Testis (tissue), 3 donors: ENCODE results near the gene UTP3. TPM values are rescaled to one million over a fixed set of nuclear protein-coding genes. Genes with fewer than 3 reads are reported as not detected.
"Not testable (repeated sequence)": the region's sequence is repeated elsewhere in the genome, so short reads cannot be mapped to it uniquely, and the experiment has no call there.

Experiments
- DNase-seq: peaks from one replicate; pipeline ENCODE4 v3.0.0-alpha.2; 2019
- H3K27ac ChIP-seq, 2 donors: fragments of 200-600 bp; sonication (generic); one replicate each; pipeline ENCODE4 v1.5.1; 2019
- H3K27me3 ChIP-seq: fragments of 200-600 bp; sonication (generic); one replicate; pipeline ENCODE4 v1.5.1; 2019
- H3K36me3 ChIP-seq: fragments of 200-600 bp; sonication (generic); one replicate; pipeline ENCODE4 v1.5.1; 2017; ENCODE audit warnings: low read depth; ENCODE audit errors: missing control alignments
- H3K4me1 ChIP-seq: fragments of 200-600 bp; sonication (generic); one replicate; pipeline ENCODE4 v1.5.1; 2019
- H3K4me3 ChIP-seq, 2 donors: fragments of 200-600 bp; sonication (generic); one replicate each; pipeline ENCODE4 v1.5.1; 2017 to 2019
- H3K9me3 ChIP-seq: fragments of 200-600 bp; sonication (generic); one replicate; pipeline ENCODE4 v1.5.1; 2017
- CTCF ChIP-seq, 3 experiments: fragments of 450-650 bp in 2 of 3; fragments of 200-600 bp in 1 of 3; sonication (generic) in 1 of 3; IDR thresholded peaks; one replicate each; pipeline ENCODE4 v1.5.1; 2016 to 2019; ENCODE audit warnings: antibody characterized with exemption in 3 of 3, mild to moderate bottlenecking in 2 of 3, moderate library complexity in 1 of 3
- POLR2A ChIP-seq: fragments of 450-650 bp; IDR thresholded peaks from one replicate; pipeline ENCODE4 v1.6.1; 2017; ENCODE audit warnings: antibody characterized with exemption, mild to moderate bottlenecking, moderate library complexity
- WGBS, 2 donors: methylation state at CpG; one replicate each; pipeline ENCODE4 v1.1.5; 2018; 5-methylcytosine and 5-hydroxymethylcytosine counted together
- intact Hi-C: fragments of 100-400 bp; cut with DNase I; formaldehyde crosslinking; loops from one replicate; pipeline ENCODE4 v1.15.1; 2023; ENCODE audit warnings: low total_unique reads
- polyA plus RNA-seq: library from polyadenylated mRNA; stranded (reverse); fragments of 350-450 nt; fragmentation: Illumina TruSeq; extraction: RNeasy Lipid Tissue Mini Kit (QIAGEN cat#74804); gene quantifications from one replicate; pipeline ENCODE4 v1.2.3, GENCODE V29; 2014; ENCODE audit warnings: low read depth, low replicate concordance; ENCODE audit not compliant: insufficient read depth
- total RNA-seq, 2 donors: library from RNA; depleted of rRNA; stranded (reverse); fragments of >200 nt; gene quantifications; one replicate each; pipeline ENCODE4 v1.2.3, GENCODE V29; 2016

UTP3 gene
- total and polyA plus RNA-seq, 3 donors from 2014 or later: 18.5 to 26.0 (median 25.4) TPM

DNA sequence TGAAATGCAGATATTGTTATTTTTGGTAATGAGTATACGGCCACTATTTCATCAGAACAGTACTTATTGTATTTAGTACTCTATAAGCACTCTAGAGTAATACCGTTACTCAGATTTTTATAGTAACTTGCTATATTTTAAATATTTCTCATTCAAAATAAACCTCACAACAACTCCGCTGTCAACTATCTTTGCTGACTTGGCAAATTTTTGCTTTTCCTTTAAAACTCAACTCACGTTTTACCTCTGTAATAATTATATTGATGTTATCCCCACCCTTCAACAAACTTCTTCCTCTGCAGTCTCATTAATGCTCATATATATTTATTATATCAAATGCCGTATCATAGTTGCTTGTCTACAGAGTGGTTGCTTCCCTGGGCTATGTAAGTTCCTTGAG, 31.0 kb upstream of the UTP3 start:
- H3K27me3 ChIP-seq: no peaks in the 10 kb centered on the region
- no peak overlapping the region for H3K27ac ChIP-seq
- H3K4me3 ChIP-seq: no peak overlapping the region
- TF ChIP-seq POLR2A (no peak), CTCF (IDR thresholded peaks at IDR 0.05) (no peak)
- DNase-seq: no peak
- H3K4me1 ChIP-seq: no peaks in the 10 kb centered on the region
- no peaks in the 10 kb centered on the region for H3K9me3 ChIP-seq
- H3K36me3 ChIP-seq: no peaks in the 10 kb centered on the region
- WGBS, 2 donors: 88% methylated on average over 5 of the region's 5 CpGs
- intact Hi-C loops: no loop called here

GRCh38 chr4:70658418-70658817, 29.9 kb upstream of the UTP3 start:
- WGBS, 2 donors: 58 to 71% methylated on average over 3 of the region's 3 CpGs
- Histone ChIP-seq H3K4me1 (no peaks in the 10 kb centered on the region), H3K27me3 (no peaks in the 10 kb centered on the region), H3K27ac (no peak overlapping the region), H3K4me3 (no peak overlapping the region), H3K36me3 (no peaks in the 10 kb centered on the region), H3K9me3 (no peaks in the 10 kb centered on the region)
- DNase-seq: no peak
- intact Hi-C loops: no loop called here
- TF ChIP-seq CTCF (IDR thresholded peaks at IDR 0.05) (no peak), POLR2A (no peak)

DNA sequence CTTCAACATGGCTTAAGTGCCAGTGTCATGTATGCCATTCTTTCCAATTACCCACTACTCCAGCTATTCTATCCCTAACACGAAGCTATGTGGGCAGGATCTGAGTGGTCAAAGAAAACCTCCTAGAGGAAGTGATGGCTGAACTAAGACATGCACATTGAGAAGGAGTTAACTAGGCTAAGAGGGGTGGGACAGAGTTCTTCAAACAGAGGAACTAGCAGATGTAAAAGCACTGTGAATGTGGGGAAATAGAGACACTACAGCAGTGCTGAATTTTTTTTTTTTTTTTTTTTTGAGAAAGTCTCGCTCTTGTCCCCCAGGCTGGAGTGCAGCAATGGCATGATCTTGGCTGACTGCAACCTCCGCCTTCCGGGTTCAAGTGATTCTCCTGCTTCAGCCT, 28.2 kb upstream of the UTP3 start:
- no peak for TF ChIP-seq POLR2A
- no peak for TF ChIP-seq CTCF (IDR thresholded peaks at IDR 0.05)
- H3K36me3 ChIP-seq: no peaks in the 10 kb centered on the region
- 90% methylated on average over 4 of the region's 4 CpGs for WGBS, 2 donors
- no peak overlapping the region for H3K27ac ChIP-seq
- no peaks in the 10 kb centered on the region for H3K9me3 ChIP-seq
- DNase-seq: no peak
- no peak overlapping the region for H3K4me3 ChIP-seq
- intact Hi-C loops: no loop called here
- H3K27me3 ChIP-seq: no peaks in the 10 kb centered on the region
- no peaks in the 10 kb centered on the region for H3K4me1 ChIP-seq

- H3K4me1 ChIP-seq, intact Hi-C loops, H3K36me3 ChIP-seq, H3K9me3 ChIP-seq, H3K4me3 ChIP-seq, H3K27me3 ChIP-seq, DNase-seq, H3K27ac ChIP-seq: not testable (repeated sequence)
- WGBS, 2 donors: 89 to 92% methylated on average over 5 of the region's 5 CpGs
These were observed 26.9 kb upstream of the UTP3 start for GRCh38 chr4:70661309-70661922.

- Histone ChIP-seq H3K27me3 (no peaks in the 10 kb centered on the region), H3K27ac (no peak within 1 kb of the TSS), H3K4me3 (no peak within 1 kb of the TSS), H3K4me1 (no peaks in the 10 kb centered on the region), H3K9me3 (no peaks in the 10 kb centered on the region), H3K36me3 (no peaks in the 10 kb centered on the region)
- no peak for DNase-seq
- TF ChIP-seq POLR2A: no peak
- no peak for TF ChIP-seq CTCF (IDR thresholded peaks at IDR 0.05)
- intact Hi-C loops: no loop called here
- 84 to 85% methylated on average over 1 of the region's 1 CpG for WGBS, 2 donors
These were observed 22.0 kb upstream of the UTP3 start, which contains the start of gene JCHAIN for GRCh38 chr4:70666369-70666768. Gene JCHAIN, minus strand, starts transcription at chr4:70666508. Its CDS starts 18 bp downstream, at chr4:70666490.
